ENCODE results near the gene NR3C2.

NR3C2 gene

GRCh38 chr4:148182230-148182911, 259.8 kb downstream of the NR3C2 start:
- in situ Hi-C loops (cut with MboI; ENCODE audit: low pct_unique_long_range_greater_than_20kb, low sequenced_read_pairs, unreplicated experiment) = no loop called here
- TF ChIP-seq, protein P1, sequence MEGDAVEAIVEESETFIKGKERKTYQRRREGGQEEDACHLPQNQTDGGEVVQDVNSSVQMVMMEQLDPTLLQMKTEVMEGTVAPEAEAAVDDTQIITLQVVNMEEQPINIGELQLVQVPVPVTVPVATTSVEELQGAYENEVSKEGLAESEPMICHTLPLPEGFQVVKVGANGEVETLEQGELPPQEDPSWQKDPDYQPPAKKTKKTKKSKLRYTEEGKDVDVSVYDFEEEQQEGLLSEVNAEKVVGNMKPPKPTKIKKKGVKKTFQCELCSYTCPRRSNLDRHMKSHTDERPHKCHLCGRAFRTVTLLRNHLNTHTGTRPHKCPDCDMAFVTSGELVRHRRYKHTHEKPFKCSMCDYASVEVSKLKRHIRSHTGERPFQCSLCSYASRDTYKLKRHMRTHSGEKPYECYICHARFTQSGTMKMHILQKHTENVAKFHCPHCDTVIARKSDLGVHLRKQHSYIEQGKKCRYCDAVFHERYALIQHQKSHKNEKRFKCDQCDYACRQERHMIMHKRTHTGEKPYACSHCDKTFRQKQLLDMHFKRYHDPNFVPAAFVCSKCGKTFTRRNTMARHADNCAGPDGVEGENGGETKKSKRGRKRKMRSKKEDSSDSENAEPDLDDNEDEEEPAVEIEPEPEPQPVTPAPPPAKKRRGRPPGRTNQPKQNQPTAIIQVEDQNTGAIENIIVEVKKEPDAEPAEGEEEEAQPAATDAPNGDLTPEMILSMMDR (IDR thresholded peaks at IDR 0.05; ENCODE audit: extremely low read depth, insufficient read depth, missing control alignments) = no peak
- no peak for DNase-seq (ENCODE audit: low spot score)

DNA sequence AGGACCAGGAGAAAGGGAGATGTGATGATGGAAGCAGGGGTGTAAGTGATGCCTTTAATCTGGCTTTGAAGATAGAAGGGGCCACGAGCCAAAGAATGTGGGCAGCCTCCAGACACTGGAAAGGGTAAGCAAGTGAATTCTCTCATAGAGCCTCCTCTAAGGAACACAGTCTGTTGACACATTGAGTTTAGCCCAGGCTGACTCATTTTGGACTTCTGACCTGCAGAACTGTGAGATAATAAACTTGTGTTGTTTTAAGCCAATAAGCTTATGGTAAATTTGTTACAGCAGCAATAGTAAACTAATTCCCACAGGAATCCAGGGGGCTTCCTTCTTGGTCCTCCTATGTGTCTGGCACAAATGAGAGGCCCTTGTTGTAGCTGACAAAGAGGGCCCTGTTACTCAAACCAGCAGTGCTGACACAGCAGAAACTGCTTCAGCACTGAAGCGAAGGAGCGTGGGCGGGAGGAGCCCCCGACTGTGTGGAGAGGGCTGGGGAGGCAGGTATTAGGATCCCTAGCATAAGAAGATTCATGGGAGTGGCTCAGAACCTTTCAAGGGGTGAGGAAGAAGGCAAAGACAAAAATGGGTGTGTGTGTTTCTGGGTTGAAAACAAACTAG, 268.7 kb downstream of the NR3C2 start:
- in situ Hi-C loops (cut with MboI; ENCODE audit: low pct_unique_long_range_greater_than_20kb, low sequenced_read_pairs, unreplicated experiment) = no loop called here
- DNase-seq (ENCODE audit: low spot score) = no peak
- TF ChIP-seq, protein P1 (IDR thresholded peaks at IDR 0.05; ENCODE audit: extremely low read depth, insufficient read depth, missing control alignments) = no peak

GRCh38 chr4:148171596-148171995, 270.6 kb downstream of the NR3C2 start:
- in situ Hi-C loops (cut with MboI; ENCODE audit: low pct_unique_long_range_greater_than_20kb, low sequenced_read_pairs, unreplicated experiment) = no loop called here
- TF ChIP-seq, protein P1 (IDR thresholded peaks at IDR 0.05; ENCODE audit: extremely low read depth, insufficient read depth, missing control alignments) = no peak
- no peak for DNase-seq (ENCODE audit: low spot score)

GRCh38 chr4:148170408-148171365, 271.5 kb downstream of the NR3C2 start:
- no peak for DNase-seq (ENCODE audit: low spot score)
- TF ChIP-seq, protein P1 (IDR thresholded peaks at IDR 0.05; ENCODE audit: extremely low read depth, insufficient read depth, missing control alignments) = peak; percentile 2
- in situ Hi-C loops (cut with MboI; ENCODE audit: low pct_unique_long_range_greater_than_20kb, low sequenced_read_pairs, unreplicated experiment) = no loop called here

- in situ Hi-C loops (cut with MboI; ENCODE audit: low pct_unique_long_range_greater_than_20kb, low sequenced_read_pairs, unreplicated experiment) = no loop called here
- DNase-seq (ENCODE audit: low spot score) = no peak
- TF ChIP-seq, protein P1 (IDR thresholded peaks at IDR 0.05; ENCODE audit: extremely low read depth, insufficient read depth, missing control alignments) = no peak
Observed at GRCh38 chr4:148166132-148166591, 276.1 kb downstream of the NR3C2 start.

- in situ Hi-C loops (cut with MboI; ENCODE audit: low pct_unique_long_range_greater_than_20kb, low sequenced_read_pairs, unreplicated experiment) = no loop called here
- TF ChIP-seq, protein P1 (IDR thresholded peaks at IDR 0.05; ENCODE audit: extremely low read depth, insufficient read depth, missing control alignments) = no peak
- no peak for DNase-seq (ENCODE audit: low spot score)
Observed at GRCh38 chr4:148164557-148164956, 277.7 kb downstream of the NR3C2 start.
